ENCODE measurements around the gene FRMD4A.

FRMD4A gene

GRCh38 chr10:13949844-13950542, 380.7 kb downstream of the FRMD4A start:
- H3K27ac ChIP-seq (ENCODE audit: low read depth, low read length) = no peak overlapping the region
- H3K9me3 ChIP-seq (ENCODE audit: insufficient read depth, low read length) = no peaks in the 10 kb centered on the region
- no peak overlapping the region for H3K9ac ChIP-seq (ENCODE audit: low read length)
- no peaks in the 10 kb centered on the region for H3K79me2 ChIP-seq (ENCODE audit: insufficient read depth, low read length)
- no peaks in the 10 kb centered on the region for H3K27me3 ChIP-seq (ENCODE audit: low read length)
- no peak overlapping the region for H3K4me3 ChIP-seq (ENCODE audit: insufficient read depth, low read length, poor library complexity, severe bottlenecking)
- H4K20me1 ChIP-seq (ENCODE audit: low read depth, low read length) = no peaks in the 10 kb centered on the region
- no peak overlapping the region for H2AFZ ChIP-seq (ENCODE audit: low read depth, low read length, severe bottlenecking)
- no peaks in the 10 kb centered on the region for H3K9me2 ChIP-seq (replicated peaks; ENCODE audit: insufficient read depth, low read length)
- H3F3A ChIP-seq (ENCODE audit: insufficient read depth) = no peaks in the 10 kb centered on the region
- no peaks in the 10 kb centered on the region for H3K36me3 ChIP-seq (ENCODE audit: low read length)
- TF ChIP-seq, protein P1, sequence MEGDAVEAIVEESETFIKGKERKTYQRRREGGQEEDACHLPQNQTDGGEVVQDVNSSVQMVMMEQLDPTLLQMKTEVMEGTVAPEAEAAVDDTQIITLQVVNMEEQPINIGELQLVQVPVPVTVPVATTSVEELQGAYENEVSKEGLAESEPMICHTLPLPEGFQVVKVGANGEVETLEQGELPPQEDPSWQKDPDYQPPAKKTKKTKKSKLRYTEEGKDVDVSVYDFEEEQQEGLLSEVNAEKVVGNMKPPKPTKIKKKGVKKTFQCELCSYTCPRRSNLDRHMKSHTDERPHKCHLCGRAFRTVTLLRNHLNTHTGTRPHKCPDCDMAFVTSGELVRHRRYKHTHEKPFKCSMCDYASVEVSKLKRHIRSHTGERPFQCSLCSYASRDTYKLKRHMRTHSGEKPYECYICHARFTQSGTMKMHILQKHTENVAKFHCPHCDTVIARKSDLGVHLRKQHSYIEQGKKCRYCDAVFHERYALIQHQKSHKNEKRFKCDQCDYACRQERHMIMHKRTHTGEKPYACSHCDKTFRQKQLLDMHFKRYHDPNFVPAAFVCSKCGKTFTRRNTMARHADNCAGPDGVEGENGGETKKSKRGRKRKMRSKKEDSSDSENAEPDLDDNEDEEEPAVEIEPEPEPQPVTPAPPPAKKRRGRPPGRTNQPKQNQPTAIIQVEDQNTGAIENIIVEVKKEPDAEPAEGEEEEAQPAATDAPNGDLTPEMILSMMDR (IDR thresholded peaks at IDR 0.05; ENCODE audit: insufficient read depth, low read length, poor library complexity, severe bottlenecking) = no peak
- no peak for TF ChIP-seq EZH2phosphoT487 (conservative IDR thresholded peaks at IDR 0.05; ENCODE audit: low read length)
- H3K4me2 ChIP-seq (ENCODE audit: low read depth, low read length, poor library complexity, severe bottlenecking) = no peak overlapping the region

DNA sequence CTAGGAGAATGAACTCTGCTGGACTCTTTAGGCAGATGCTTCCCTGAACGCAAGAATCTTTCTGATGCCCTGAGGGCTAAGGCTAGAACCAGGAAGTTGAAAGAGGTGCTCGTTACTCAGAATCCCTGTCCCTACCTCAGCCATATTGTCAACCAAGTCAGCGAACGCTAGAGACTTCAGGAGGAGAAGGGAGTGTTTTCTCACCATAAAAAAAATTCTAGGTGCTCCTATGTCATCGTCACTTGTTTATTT, 384.6 kb downstream of the FRMD4A start:
- Histone ChIP-seq H2AFZ (ENCODE audit: low read depth, low read length, severe bottlenecking) (no peak overlapping the region), H3K4me2 (ENCODE audit: low read depth, low read length, poor library complexity, severe bottlenecking) (no peak overlapping the region), H3K9ac (ENCODE audit: low read length) (no peak overlapping the region), H3F3A (ENCODE audit: insufficient read depth) (no peaks in the 10 kb centered on the region), H3K4me3 (ENCODE audit: insufficient read depth, low read length, poor library complexity, severe bottlenecking) (no peak overlapping the region), H3K79me2 (ENCODE audit: insufficient read depth, low read length) (no peaks in the 10 kb centered on the region), H3K27me3 (ENCODE audit: low read length) (no peaks in the 10 kb centered on the region), H3K27ac (ENCODE audit: low read depth, low read length) (no peak overlapping the region), H4K20me1 (ENCODE audit: low read depth, low read length) (no peaks in the 10 kb centered on the region), H3K9me3 (ENCODE audit: insufficient read depth, low read length) (no peaks in the 10 kb centered on the region), H3K9me2 (replicated peaks; ENCODE audit: insufficient read depth, low read length) (no peaks in the 10 kb centered on the region), H3K36me3 (ENCODE audit: low read length) (no peaks in the 10 kb centered on the region)
- TF ChIP-seq EZH2phosphoT487 (conservative IDR thresholded peaks at IDR 0.05; ENCODE audit: low read length) = no peak
- TF ChIP-seq, protein P1 (IDR thresholded peaks at IDR 0.05; ENCODE audit: insufficient read depth, low read length, poor library complexity, severe bottlenecking) = no peak

DNA sequence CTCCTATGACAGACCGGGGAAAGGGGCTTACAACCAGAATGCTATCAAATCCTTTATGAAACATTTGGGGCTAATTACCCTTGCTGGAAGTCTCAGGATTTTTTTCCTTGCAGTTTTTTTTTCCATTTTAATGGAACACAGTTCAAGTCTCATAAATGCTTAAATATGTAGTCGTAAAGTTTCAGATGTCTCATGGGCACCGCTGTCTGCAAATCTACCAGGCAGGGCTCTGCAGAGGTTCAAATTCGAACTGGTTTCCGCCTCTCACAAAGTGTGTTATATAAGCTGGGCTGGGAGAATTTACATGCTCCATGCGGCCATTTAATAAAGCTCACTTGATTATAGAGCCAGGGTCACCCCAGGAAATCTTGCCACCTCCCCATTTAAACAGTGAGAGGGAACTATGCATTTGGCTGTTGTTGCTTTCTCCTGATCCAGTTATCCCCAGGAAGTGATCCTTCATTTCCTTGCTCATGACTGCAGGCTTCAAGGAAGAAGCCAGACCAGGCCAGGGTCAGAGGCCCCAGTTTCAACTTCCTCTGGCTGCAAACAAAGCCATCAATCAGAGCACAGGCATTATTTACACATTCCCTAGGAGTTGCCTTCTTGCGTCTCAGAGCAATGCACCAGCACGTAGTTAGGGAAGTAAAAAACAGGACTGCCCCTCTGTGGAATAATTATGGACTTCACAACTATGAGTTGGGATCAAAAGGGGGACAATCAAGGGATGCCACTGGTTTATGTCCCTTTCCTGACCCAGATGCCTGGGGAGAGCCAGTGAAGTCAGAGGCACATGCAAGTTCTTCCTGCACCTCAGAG, 385.1 kb downstream of the FRMD4A start:
- Histone ChIP-seq H3K27me3 (ENCODE audit: low read length) (no peaks in the 10 kb centered on the region), H3K27ac (ENCODE audit: low read depth, low read length) (no peak overlapping the region), H3K9me2 (replicated peaks; ENCODE audit: insufficient read depth, low read length) (no peaks in the 10 kb centered on the region), H3K9me3 (ENCODE audit: insufficient read depth, low read length) (no peaks in the 10 kb centered on the region), H3K9ac (ENCODE audit: low read length) (no peak overlapping the region), H3F3A (ENCODE audit: insufficient read depth) (no peaks in the 10 kb centered on the region), H4K20me1 (ENCODE audit: low read depth, low read length) (no peaks in the 10 kb centered on the region), H3K4me2 (ENCODE audit: low read depth, low read length, poor library complexity, severe bottlenecking) (no peak overlapping the region), H3K36me3 (ENCODE audit: low read length) (no peaks in the 10 kb centered on the region), H2AFZ (ENCODE audit: low read depth, low read length, severe bottlenecking) (no peak overlapping the region), H3K4me3 (ENCODE audit: insufficient read depth, low read length, poor library complexity, severe bottlenecking) (no peak overlapping the region), H3K79me2 (ENCODE audit: insufficient read depth, low read length) (no peaks in the 10 kb centered on the region)
- no peak for TF ChIP-seq EZH2phosphoT487 (conservative IDR thresholded peaks at IDR 0.05; ENCODE audit: low read length)
- TF ChIP-seq, protein P1 (IDR thresholded peaks at IDR 0.05; ENCODE audit: insufficient read depth, low read length, poor library complexity, severe bottlenecking) = no peak

Data from SU-DHL-6 (cell line).